Breast epithelium (tissue), 3 donors: Measurements from ENCODE around the gene KCNH5.

Experiments used
- POLR2A ChIP-seq: fragments of 450-650 bp; IDR thresholded peaks from one replicate; pipeline ENCODE4 v1.6.1; 2016; ENCODE audit warnings: antibody characterized with exemption, mild to moderate bottlenecking, moderate library complexity
- POLR2AphosphoS5 ChIP-seq, 3 donors: sonication (generic); formaldehyde crosslinking; IDR thresholded peaks; one replicate each; pipeline ENCODE4 v1.6.1; 2017; ENCODE audit warnings: antibody characterized with exemption in 3 of 3

DNA sequence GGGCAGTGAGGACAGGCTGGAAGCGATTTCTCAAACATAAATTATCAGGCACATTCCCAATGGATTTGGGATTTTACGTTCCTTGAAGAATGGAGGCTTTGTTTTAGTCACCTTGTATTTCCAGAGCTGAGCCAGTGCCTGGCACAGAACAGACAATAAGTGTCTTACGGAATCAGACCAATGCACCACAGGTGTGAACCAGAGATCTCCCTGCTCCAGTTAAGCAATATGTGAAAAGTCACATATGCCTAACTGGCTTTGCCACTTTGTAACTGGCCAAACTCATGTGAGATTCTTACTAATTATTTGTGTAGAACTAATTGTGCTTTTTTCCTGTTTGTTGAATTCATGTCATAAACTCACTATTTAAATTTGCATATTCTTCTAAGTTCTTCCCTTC lies 130.4 kb downstream of the KCNH5 start:
- TF ChIP-seq POLR2AphosphoS5 (IDR thresholded peaks at IDR 0.05): peak in 1 of 3 donors; percentile 20
- no peak for TF ChIP-seq POLR2A
